CD4-positive, alpha-beta T cell (primary cell): Measurements from ENCODE around the gene CORIN. TPM values are rescaled to one million over a fixed set of nuclear protein-coding genes. Genes with fewer than 3 reads are reported as not detected.

Experiments
- ATAC-seq: fragments of 200-7000 bp; cut with Tn5 transposase; one replicate; pipeline ENCODE4 v1.10.0; 2022; ENCODE audit warnings: mild to moderate bottlenecking; ENCODE audit not compliant: poor library complexity
- CTCF ChIA-PET: fragments of 350-600 bp; sonication (Branson Sonifier 250); formaldehyde crosslinking; loops from one replicate; lab custom pipeline; 2021; ENCODE audit warnings: antibody characterized with exemption, inconsistent platforms; lab: Charles Lee
- POLR2A ChIA-PET: fragments of 350-600 bp; sonication (Branson Sonifier 250); formaldehyde crosslinking; loops from one replicate; lab custom pipeline; 2021; ENCODE audit warnings: antibody characterized with exemption, inconsistent platforms; lab: Charles Lee
- DNase-seq, 14 experiments: peaks; one replicate each; pipeline ENCODE4 v3.0.0-alpha.2; 2013 to 2020; ENCODE audit warnings: mixed read lengths in 2 of 14
- H3K27ac ChIP-seq, 2 donors: one replicate each; pipeline versions ENCODE4 v1.5.1 to v1.7.0; 2013; ENCODE audit warnings: low read length in 2 of 2, low read depth in 1 of 2, mild to moderate bottlenecking in 1 of 2
- H3K27me3 ChIP-seq, 2 experiments: 1 replicate in 1 of 2; 2 replicates in 1 of 2; pipeline versions ENCODE4 v1.6.1 to v1.7.0; 2013; ENCODE audit warnings: low read length in 2 of 2, control low read depth in 1 of 2, mild to moderate bottlenecking in 1 of 2, moderate library complexity in 1 of 2; ENCODE audit not compliant: insufficient read depth in 2 of 2, control insufficient read depth in 1 of 2
- H3K36me3 ChIP-seq: one replicate; pipeline ENCODE4 v1.6.1; 2013; ENCODE audit warnings: low read length, control low read depth; ENCODE audit not compliant: insufficient read depth
- H3K4me1 ChIP-seq: one replicate; pipeline ENCODE4 v1.6.1; 2013; ENCODE audit warnings: low read length, control low read depth; ENCODE audit not compliant: insufficient read depth
- H3K4me3 ChIP-seq: one replicate; pipeline ENCODE4 v1.5.1; 2013; ENCODE audit warnings: mild to moderate bottlenecking, low read length, moderate library complexity
- H3K9me3 ChIP-seq, 2 experiments: 1 replicate in 1 of 2; 2 replicates in 1 of 2; pipeline versions ENCODE4 v1.6.1 to v1.7.0; 2013; ENCODE audit warnings: low read length in 2 of 2, mild to moderate bottlenecking in 2 of 2, control low read depth in 1 of 2, moderate library complexity in 1 of 2; ENCODE audit not compliant: control insufficient read depth in 1 of 2, insufficient read depth in 1 of 2
- H3K27ac Mint-ChIP-seq: one replicate; pipeline ENCODE4 v1.8.0; 2020; ENCODE audit warnings: mixed read lengths
- H3K27me3 Mint-ChIP-seq: one replicate; pipeline ENCODE4 v1.8.0; 2021; ENCODE audit warnings: mixed read lengths
- H3K36me3 Mint-ChIP-seq: one replicate; pipeline ENCODE4 v1.8.0; 2021; ENCODE audit warnings: low read depth, mixed read lengths
- H3K4me1 Mint-ChIP-seq: one replicate; pipeline ENCODE4 v1.8.0; 2021; ENCODE audit warnings: low read depth, mixed read lengths
- H3K4me3 Mint-ChIP-seq: one replicate; pipeline ENCODE4 v1.8.0; 2020; ENCODE audit warnings: mild to moderate bottlenecking, mixed read lengths
- H3K9me3 Mint-ChIP-seq: one replicate; pipeline ENCODE4 v1.8.0; 2020; ENCODE audit warnings: mixed read lengths
- CTCF ChIP-seq: fragments of 200-600 bp; IDR thresholded peaks from one replicate; pipeline ENCODE4 v1.8.0; 2022; ENCODE audit warnings: antibody characterized with exemption, mild to moderate bottlenecking
- intact Hi-C, 2 experiments: fragments of 100-400 bp; cut with DNase I in 1 of 2; cut with micrococcal nuclease in 1 of 2; formaldehyde crosslinking; loops; one replicate each; pipeline versions ENCODE4 v1.15.1 to v1.9.0; 2023 to 2025; cut with DNase I, micrococcal nuclease
- total RNA-seq, 174 experiments: library from RNA in 2 of 174; stranded (reverse) in 2 of 174; gene quantifications; one replicate each; pipeline ENCODE4 v1.2.3 and lab custom pipeline; 2021 to 2026

Gene CORIN
- total RNA-seq, 2 experiments from 2014 or later, result 0.14 TPM; not detected in 1

GRCh38 chr4:47785153-47785552 is 52.7 kb downstream of the CORIN start:
- no peak overlapping the region for H3K27ac ChIP-seq
- no peaks in the 10 kb centered on the region for H3K27me3 ChIP-seq
- DNase-seq (no peak), ATAC-seq (no peak)
- no peaks in the 10 kb centered on the region for H3K4me1 ChIP-seq
- H3K9me3 ChIP-seq, result no peaks in the 10 kb centered on the region
- CTCF ChIA-PET, result no interaction called here
- POLR2A ChIA-PET, result no interaction called here
- intact Hi-C loops, result no loop called here
- no peaks in the 10 kb centered on the region for H3K4me1 Mint-ChIP-seq
- no peak for TF ChIP-seq CTCF
- peaks cover 18% of the 10 kb centered on the region for H3K27me3 Mint-ChIP-seq
- H3K27ac Mint-ChIP-seq, result no peak overlapping the region
- no peak overlapping the region for H3K4me3 ChIP-seq
- H3K9me3 Mint-ChIP-seq, result no peaks in the 10 kb centered on the region
- no peaks in the 10 kb centered on the region for H3K36me3 Mint-ChIP-seq
- H3K36me3 ChIP-seq, result no peaks in the 10 kb centered on the region
- H3K4me3 Mint-ChIP-seq, result no peak overlapping the region

- intact Hi-C loops, result no loop called here
- Histone ChIP-seq H3K4me3 (no peak overlapping the region), H3K27ac (no peak overlapping the region), H3K36me3 (no peaks in the 10 kb centered on the region), H3K27me3 (no peaks in the 10 kb centered on the region), H3K9me3 (no peaks in the 10 kb centered on the region), H3K4me1 (no peaks in the 10 kb centered on the region)
- CTCF ChIA-PET, result no interaction called here
- ATAC-seq (no peak), DNase-seq (no peak)
- Mint-ChIP-seq H3K4me1 (no peaks in the 10 kb centered on the region), H3K4me3 (no peak overlapping the region), H3K9me3 (no peaks in the 10 kb centered on the region), H3K27ac (no peak overlapping the region), H3K36me3 (no peaks in the 10 kb centered on the region), H3K27me3 (peaks cover 24% of the 10 kb centered on the region)
- TF ChIP-seq CTCF, result no peak
- POLR2A ChIA-PET, result no interaction called here
These were observed 53.6 kb downstream of the CORIN start for GRCh38 chr4:47784222-47784621.

GRCh38 chr4:47776353-47776752 is 61.5 kb downstream of the CORIN start:
- no peak for TF ChIP-seq CTCF
- no peak overlapping the region for H3K27ac ChIP-seq
- POLR2A ChIA-PET, result no interaction called here
- CTCF ChIA-PET, result no interaction called here
- no peaks in the 10 kb centered on the region for H3K36me3 ChIP-seq
- Mint-ChIP-seq H3K36me3 (no peaks in the 10 kb centered on the region), H3K4me3 (no peak overlapping the region), H3K27me3 (peaks cover 23% of the 10 kb centered on the region), H3K27ac (no peak overlapping the region), H3K9me3 (peaks cover 3% of the 10 kb centered on the region), H3K4me1 (no peaks in the 10 kb centered on the region)
- no peak overlapping the region for H3K4me3 ChIP-seq
- no peak for ATAC-seq
- intact Hi-C loops, result no loop called here
- no peaks in the 10 kb centered on the region for H3K4me1 ChIP-seq
- no peaks in the 10 kb centered on the region for H3K9me3 ChIP-seq
- H3K27me3 ChIP-seq, result no peaks in the 10 kb centered on the region
- DNase-seq, result no peak
